CD4-positive, alpha-beta T cell (primary cell): ENCODE results near the gene ITGA2. TPM values are rescaled to one million over a fixed set of nuclear protein-coding genes. Genes with fewer than 3 reads are reported as not detected.

ENCODE experiments used
- ATAC-seq: fragments of 200-7000 bp; cut with Tn5 transposase; one replicate; pipeline ENCODE4 v1.10.0; 2022; ENCODE audit warnings: mild to moderate bottlenecking; ENCODE audit not compliant: poor library complexity
- CTCF ChIA-PET: fragments of 350-600 bp; sonication (Branson Sonifier 250); formaldehyde crosslinking; loops from one replicate; lab custom pipeline; 2021; ENCODE audit warnings: antibody characterized with exemption, inconsistent platforms; lab: Charles Lee
- POLR2A ChIA-PET: fragments of 350-600 bp; sonication (Branson Sonifier 250); formaldehyde crosslinking; loops from one replicate; lab custom pipeline; 2021; ENCODE audit warnings: antibody characterized with exemption, inconsistent platforms; lab: Charles Lee
- DNase-seq, 14 experiments: peaks; one replicate each; pipeline ENCODE4 v3.0.0-alpha.2; 2013 to 2020; ENCODE audit warnings: mixed read lengths in 2 of 14
- H3K27ac ChIP-seq, 2 donors: one replicate each; pipeline versions ENCODE4 v1.5.1 to v1.7.0; 2013; ENCODE audit warnings: low read length in 2 of 2, low read depth in 1 of 2, mild to moderate bottlenecking in 1 of 2
- H3K27me3 ChIP-seq, 2 experiments: 1 replicate in 1 of 2; 2 replicates in 1 of 2; pipeline versions ENCODE4 v1.6.1 to v1.7.0; 2013; ENCODE audit warnings: low read length in 2 of 2, control low read depth in 1 of 2, mild to moderate bottlenecking in 1 of 2, moderate library complexity in 1 of 2; ENCODE audit not compliant: insufficient read depth in 2 of 2, control insufficient read depth in 1 of 2
- H3K36me3 ChIP-seq: one replicate; pipeline ENCODE4 v1.6.1; 2013; ENCODE audit warnings: low read length, control low read depth; ENCODE audit not compliant: insufficient read depth
- H3K4me1 ChIP-seq: one replicate; pipeline ENCODE4 v1.6.1; 2013; ENCODE audit warnings: low read length, control low read depth; ENCODE audit not compliant: insufficient read depth
- H3K4me3 ChIP-seq: one replicate; pipeline ENCODE4 v1.5.1; 2013; ENCODE audit warnings: mild to moderate bottlenecking, low read length, moderate library complexity
- H3K9me3 ChIP-seq, 2 experiments: 1 replicate in 1 of 2; 2 replicates in 1 of 2; pipeline versions ENCODE4 v1.6.1 to v1.7.0; 2013; ENCODE audit warnings: low read length in 2 of 2, mild to moderate bottlenecking in 2 of 2, control low read depth in 1 of 2, moderate library complexity in 1 of 2; ENCODE audit not compliant: control insufficient read depth in 1 of 2, insufficient read depth in 1 of 2
- H3K27ac Mint-ChIP-seq: one replicate; pipeline ENCODE4 v1.8.0; 2020; ENCODE audit warnings: mixed read lengths
- H3K27me3 Mint-ChIP-seq: one replicate; pipeline ENCODE4 v1.8.0; 2021; ENCODE audit warnings: mixed read lengths
- H3K36me3 Mint-ChIP-seq: one replicate; pipeline ENCODE4 v1.8.0; 2021; ENCODE audit warnings: low read depth, mixed read lengths
- H3K4me1 Mint-ChIP-seq: one replicate; pipeline ENCODE4 v1.8.0; 2021; ENCODE audit warnings: low read depth, mixed read lengths
- H3K4me3 Mint-ChIP-seq: one replicate; pipeline ENCODE4 v1.8.0; 2020; ENCODE audit warnings: mild to moderate bottlenecking, mixed read lengths
- H3K9me3 Mint-ChIP-seq: one replicate; pipeline ENCODE4 v1.8.0; 2020; ENCODE audit warnings: mixed read lengths
- CTCF ChIP-seq: fragments of 200-600 bp; IDR thresholded peaks from one replicate; pipeline ENCODE4 v1.8.0; 2022; ENCODE audit warnings: antibody characterized with exemption, mild to moderate bottlenecking
- intact Hi-C, 2 experiments: fragments of 100-400 bp; cut with DNase I in 1 of 2; cut with micrococcal nuclease in 1 of 2; formaldehyde crosslinking; loops; one replicate each; pipeline versions ENCODE4 v1.15.1 to v1.9.0; 2023 to 2025; cut with DNase I, micrococcal nuclease
- total RNA-seq, 174 experiments: library from RNA in 2 of 174; stranded (reverse) in 2 of 174; gene quantifications; one replicate each; pipeline ENCODE4 v1.2.3 and lab custom pipeline; 2021 to 2026

Gene ITGA2
- total RNA-seq, 2 experiments from 2014 or later, result 0.03 to 0.11 TPM

GRCh38 chr5:53128481-53128880, 139.3 kb downstream of the ITGA2 start:
- no peak overlapping the region for H3K27ac Mint-ChIP-seq
- CTCF ChIA-PET, result no interaction called here

GRCh38 chr5:53130266-53130665, 141.1 kb downstream of the ITGA2 start:
- H3K27ac Mint-ChIP-seq, result no peak overlapping the region
- no peaks in the 10 kb centered on the region for H3K36me3 Mint-ChIP-seq
- no peak overlapping the region for H3K4me3 ChIP-seq
- no peaks in the 10 kb centered on the region for H3K9me3 ChIP-seq
- H3K27me3 Mint-ChIP-seq, result peaks cover 9% of the 10 kb centered on the region
- no peak for DNase-seq
- H3K27me3 ChIP-seq, result no peaks in the 10 kb centered on the region
- ChIA-PET POLR2A (no interaction called here), CTCF (no interaction called here)
- H3K9me3 Mint-ChIP-seq, result no peaks in the 10 kb centered on the region
- intact Hi-C loops, result no loop called here
- no peak overlapping the region for H3K27ac ChIP-seq
- no peak for ATAC-seq
- H3K4me1 ChIP-seq, result no peaks in the 10 kb centered on the region
- H3K4me1 Mint-ChIP-seq, result no peaks in the 10 kb centered on the region
- TF ChIP-seq CTCF, result no peak
- H3K4me3 Mint-ChIP-seq, result no peak overlapping the region
- H3K36me3 ChIP-seq, result no peaks in the 10 kb centered on the region

More at GRCh38 chr5:53128481-53128880, 139.3 kb downstream of the ITGA2 start:
- no peak overlapping the region for H3K4me3 Mint-ChIP-seq
- H3K4me3 ChIP-seq, result no peak overlapping the region
- POLR2A ChIA-PET, result no interaction called here
- no peaks in the 10 kb centered on the region for H3K36me3 Mint-ChIP-seq
- no peaks in the 10 kb centered on the region for H3K9me3 ChIP-seq
- no peaks in the 10 kb centered on the region for H3K9me3 Mint-ChIP-seq
- intact Hi-C loops, result loop anchor here in 1 of 2 experiments (10.0 kb wide), 1 partner anchor 1096 kb away; no protein-coding TSS in a partner anchor
- H3K4me1 ChIP-seq, result no peaks in the 10 kb centered on the region
- TF ChIP-seq CTCF, result no peak
- H3K27me3 Mint-ChIP-seq, result peaks cover 5% of the 10 kb centered on the region
- DNase-seq (no peak), ATAC-seq (no peak)
- no peaks in the 10 kb centered on the region for H3K36me3 ChIP-seq
- H3K27ac ChIP-seq, result no peak overlapping the region
- H3K27me3 ChIP-seq, result no peaks in the 10 kb centered on the region
- H3K4me1 Mint-ChIP-seq, result no peaks in the 10 kb centered on the region

GRCh38 chr5:53133020-53133419, 143.9 kb downstream of the ITGA2 start:
- Histone ChIP-seq H3K4me3 (no peak overlapping the region), H3K4me1 (no peaks in the 10 kb centered on the region), H3K36me3 (no peaks in the 10 kb centered on the region), H3K27ac (no peak overlapping the region), H3K27me3 (no peaks in the 10 kb centered on the region), H3K9me3 (no peaks in the 10 kb centered on the region)
- Mint-ChIP-seq H3K9me3 (no peaks in the 10 kb centered on the region), H3K27me3 (peaks cover 4% of the 10 kb centered on the region), H3K4me1 (no peaks in the 10 kb centered on the region), H3K36me3 (no peaks in the 10 kb centered on the region), H3K4me3 (no peak overlapping the region), H3K27ac (no peak overlapping the region)
- ATAC-seq (no peak), DNase-seq (no peak)
- intact Hi-C loops, result no loop called here
- ChIA-PET CTCF (no interaction called here), POLR2A (no interaction called here)
- TF ChIP-seq CTCF, result no peak

Other genes starting within 250 kb of the ITGA2 start
- 1 to 10 TPM in 1 of 2 experiments, under 1 TPM in 1; 0.74 to 1.3 TPM for gene ITGA1, start 201.4 kb upstream of the ITGA2 start, total RNA-seq
- gene PELO, start 201.4 kb upstream of the ITGA2 start, total RNA-seq, result 1 to 10 TPM; 4.3 to 4.5 TPM
- 10 to 100 TPM; 19.5 to 20.4 TPM for gene MOCS2, start 120.4 kb downstream of the ITGA2 start, total RNA-seq